DND-41 (cell line): ENCODE measurements around the gene NAT8L.

Experiments used
- ATAC-seq: fragments of 200-7000 bp; cut with Tn5 transposase; 3 replicates; pipeline ENCODE4 v1.9.1; 2021; ENCODE audit warnings: low read depth; ENCODE audit not compliant: insufficient read depth
- DNase-seq: peaks from one replicate; pipeline ENCODE4 v3.0.0-alpha.2; 2020
- H2AFZ ChIP-seq: 2 replicates; pipeline ENCODE4 v1.6.0; 2012; ENCODE audit warnings: low read depth, low read length
- H3K27ac ChIP-seq: 2 replicates; pipeline ENCODE4 v1.5.1; 2012; ENCODE audit warnings: low read length, inconsistent platforms
- H3K27me3 ChIP-seq: fragments of 200-600 bp; sonication (generic); 2 replicates; pipeline ENCODE4 v1.6.0; 2012; ENCODE audit warnings: low read length, mild to moderate bottlenecking, inconsistent platforms; ENCODE audit not compliant: insufficient read depth, poor library complexity
- H3K36me3 ChIP-seq: 2 replicates; pipeline ENCODE4 v1.5.1; 2012; ENCODE audit warnings: low read length, inconsistent platforms; ENCODE audit not compliant: insufficient read depth
- H3K4me1 ChIP-seq: 2 replicates; pipeline ENCODE4 v1.5.1; 2012; ENCODE audit warnings: mild to moderate bottlenecking, low read length; ENCODE audit not compliant: insufficient read depth
- H3K4me2 ChIP-seq: 2 replicates; pipeline ENCODE4 v1.6.0; 2012; ENCODE audit warnings: mild to moderate bottlenecking, moderate library complexity, low read length, inconsistent platforms; ENCODE audit not compliant: insufficient read depth
- H3K4me3 ChIP-seq, 2 experiments: fragments of 200-600 bp in 1 of 2; shearing (Covaris generic) in 1 of 2; 2 replicates each; pipeline ENCODE4 v1.5.1; 2012 to 2016; ENCODE audit warnings: inconsistent platforms in 2 of 2, low read length in 2 of 2, mild to moderate bottlenecking in 2 of 2, low read depth in 1 of 2, moderate library complexity in 1 of 2
- H3K79me2 ChIP-seq: 2 replicates; pipeline ENCODE4 v1.6.0; 2012; ENCODE audit warnings: low read length, inconsistent platforms; ENCODE audit not compliant: insufficient read depth
- H3K9ac ChIP-seq: 2 replicates; pipeline ENCODE4 v1.6.0; 2012; ENCODE audit warnings: low read depth, mild to moderate bottlenecking, inconsistent platforms, low read length, moderate library complexity
- H3K9me3 ChIP-seq: 2 replicates; pipeline ENCODE4 v1.5.1; 2012; ENCODE audit warnings: low read length, moderate library complexity, mild to moderate bottlenecking, inconsistent platforms; ENCODE audit not compliant: insufficient read depth, severe bottlenecking
- H4K20me1 ChIP-seq: 2 replicates; pipeline ENCODE4 v1.6.0; 2012; ENCODE audit warnings: low read length; ENCODE audit not compliant: insufficient read depth
- CTCF ChIP-seq: IDR thresholded peaks from 2 replicates; pipeline ENCODE4 v1.5.1; 2012; ENCODE audit warnings: borderline replicate concordance, low read length, moderate library complexity, mild to moderate bottlenecking; ENCODE audit not compliant: poor library complexity, severe bottlenecking; ENCODE audit errors: extremely low read depth
- EZH2 ChIP-seq: IDR thresholded peaks from 3 replicates; pipeline ENCODE4 v1.6.1; 2012; ENCODE audit warnings: borderline replicate concordance, low read depth, mild to moderate bottlenecking, moderate library complexity, low read length, inconsistent platforms; ENCODE audit not compliant: severe bottlenecking

The NAT8L gene

GRCh38 chr4:2103843-2104547, 44.9 kb downstream of the NAT8L start:
- no peak overlapping the region for H3K9ac ChIP-seq
- H3K27ac ChIP-seq = no peak overlapping the region
- H3K4me1 ChIP-seq = no peaks in the 10 kb centered on the region
- peaks cover 14% of the 10 kb centered on the region for H3K9me3 ChIP-seq
- H3K36me3 ChIP-seq = no peaks in the 10 kb centered on the region
- no peaks in the 10 kb centered on the region for H3K27me3 ChIP-seq
- H4K20me1 ChIP-seq = no peaks in the 10 kb centered on the region
- no peak overlapping the region for H3K4me3 ChIP-seq
- H3K4me2 ChIP-seq = no peak overlapping the region
- DNase-seq (no peak), ATAC-seq (no peak)
- no peak overlapping the region for H2AFZ ChIP-seq
- no peaks in the 10 kb centered on the region for H3K79me2 ChIP-seq
- TF ChIP-seq EZH2 (no peak), CTCF (no peak)

GRCh38 chr4:2104556-2105345, 45.6 kb downstream of the NAT8L start:
- Histone ChIP-seq H3K9me3 (peaks cover 14% of the 10 kb centered on the region), H3K36me3 (no peaks in the 10 kb centered on the region), H3K4me2 (no peak overlapping the region), H3K9ac (no peak overlapping the region), H3K4me1 (no peaks in the 10 kb centered on the region), H3K79me2 (no peaks in the 10 kb centered on the region), H3K27ac (no peak overlapping the region), H2AFZ (no peak overlapping the region), H3K27me3 (no peaks in the 10 kb centered on the region), H3K4me3 (no peak overlapping the region), H4K20me1 (no peaks in the 10 kb centered on the region)
- no peak for ATAC-seq
- TF ChIP-seq CTCF (no peak), EZH2 (no peak)
- DNase-seq = no peak

- DNase-seq (no peak), ATAC-seq (no peak)
- H3K4me2 ChIP-seq = no peak overlapping the region
- H3K9me3 ChIP-seq = peaks cover 14% of the 10 kb centered on the region
- no peaks in the 10 kb centered on the region for H4K20me1 ChIP-seq
- no peak overlapping the region for H3K9ac ChIP-seq
- H3K27me3 ChIP-seq = no peaks in the 10 kb centered on the region
- no peaks in the 10 kb centered on the region for H3K36me3 ChIP-seq
- H3K4me3 ChIP-seq = no peak overlapping the region
- H2AFZ ChIP-seq = no peak overlapping the region
- TF ChIP-seq CTCF (no peak), EZH2 (no peak)
- no peak overlapping the region for H3K27ac ChIP-seq
- no peaks in the 10 kb centered on the region for H3K79me2 ChIP-seq
- H3K4me1 ChIP-seq = no peaks in the 10 kb centered on the region
Observed at GRCh38 chr4:2105559-2105958, 46.4 kb downstream of the NAT8L start.
